IMR-90 (cell line): ENCODE results near the gene TMEM132A. TPM values are rescaled to one million over a fixed set of nuclear protein-coding genes. Genes with fewer than 3 reads are reported as not detected.
A peak's percentile ranks its signal among the peaks of the same experiment; 100 is the strongest.

Source experiments
- ATAC-seq: fragments of 200-7000 bp; cut with Tn5 transposase; 2 replicates; pipeline ENCODE4 v1.9.1; 2020; ENCODE audit warnings: low read depth, mild to moderate bottlenecking, moderate library complexity
- BruUV-seq: library from RNA; stranded (reverse); fragments of 400-500 nt; replicated peaks from 2 replicates; lab custom pipeline; 2021; lab: Mats Ljungman, UMichigan
- CTCF ChIA-PET: fragments of 300-600 bp; formaldehyde crosslinking; extraction: SDS; loops from one replicate; lab custom pipeline; 2021; ENCODE audit warnings: antibody characterized with exemption; lab: Yijun Ruan, JAX
- POLR2A ChIA-PET: fragments of 300-600 bp; sonication (Branson Sonifier 250); formaldehyde crosslinking; loops from one replicate; lab custom pipeline; 2022; ENCODE audit warnings: antibody characterized with exemption; ENCODE audit not compliant: unreplicated experiment; lab: Charles Lee
- DNase-seq: peaks from one replicate; pipeline ENCODE4 v3.0.0; 2013
- H2AFZ ChIP-seq: replicated peaks from 2 replicates; pipeline ENCODE3; 2013; ENCODE audit warnings: low read length, mild to moderate bottlenecking; ENCODE audit not compliant: poor library complexity
- H2AK5ac ChIP-seq: 2 replicates; pipeline ENCODE4 v1.6.1; 2013; ENCODE audit warnings: low read depth, low read length, inconsistent platforms
- H2AK9ac ChIP-seq: replicated peaks from 2 replicates; pipeline ENCODE3; 2013; ENCODE audit warnings: mild to moderate bottlenecking, low read depth, low read length, moderate library complexity; ENCODE audit not compliant: poor library complexity
- H2BK120ac ChIP-seq: 2 replicates; pipeline ENCODE4 v1.6.1; 2013; ENCODE audit warnings: low read depth, low read length, inconsistent platforms
- H2BK15ac ChIP-seq: 3 replicates; pipeline ENCODE4 v1.6.1; 2013; ENCODE audit warnings: low read depth, low read length, inconsistent platforms
- H2BK20ac ChIP-seq: 2 replicates; pipeline ENCODE4 v1.6.1; 2013; ENCODE audit warnings: low read depth, mild to moderate bottlenecking, inconsistent platforms, low read length, moderate library complexity
- H2BK5ac ChIP-seq: 2 replicates; pipeline ENCODE4 v1.6.1; 2013; ENCODE audit warnings: mild to moderate bottlenecking, low read depth, low read length, inconsistent platforms; ENCODE audit not compliant: poor library complexity, severe bottlenecking
- H3K14ac ChIP-seq: replicated peaks from 2 replicates; pipeline ENCODE4 v1.6.1; 2013; ENCODE audit warnings: low read depth, low read length, inconsistent platforms
- H3K18ac ChIP-seq: 2 replicates; pipeline ENCODE4 v1.6.1; 2013; ENCODE audit warnings: low read depth, low read length, control low read depth
- H3K23ac ChIP-seq: 2 replicates; pipeline ENCODE4 v1.6.1; 2013; ENCODE audit warnings: low read depth, low read length, inconsistent platforms
- H3K27ac ChIP-seq: 2 replicates; pipeline ENCODE4 v1.5.1; 2013; ENCODE audit warnings: mild to moderate bottlenecking, control low read depth, low read length; ENCODE audit not compliant: insufficient read depth
- H3K27me3 ChIP-seq: 2 replicates; pipeline ENCODE4 v1.6.1; 2013; ENCODE audit warnings: low read length; ENCODE audit not compliant: control insufficient read depth, insufficient read depth
- H3K36me3 ChIP-seq: 2 replicates; pipeline ENCODE4 v1.6.1; 2013; ENCODE audit warnings: low read length, mixed read lengths; ENCODE audit not compliant: control insufficient read depth, insufficient read depth
- H3K4ac ChIP-seq: 2 replicates; pipeline ENCODE4 v1.6.1; 2013; ENCODE audit warnings: low read depth, low read length, inconsistent platforms
- H3K4me1 ChIP-seq: 2 replicates; pipeline ENCODE4 v1.6.1; 2013; ENCODE audit warnings: low read length, mixed read lengths; ENCODE audit not compliant: control insufficient read depth, insufficient read depth
- H3K4me2 ChIP-seq: 2 replicates; pipeline ENCODE4 v1.6.1; 2013; ENCODE audit warnings: low read depth, mild to moderate bottlenecking, control low read depth, low read length, moderate library complexity
- H3K4me3 ChIP-seq: 2 replicates; pipeline ENCODE4 v1.5.1; 2013; ENCODE audit warnings: low read depth, mild to moderate bottlenecking, control low read depth, low read length, moderate library complexity; ENCODE audit not compliant: insufficient read depth
- H3K56ac ChIP-seq: 2 replicates; pipeline ENCODE4 v1.6.1; 2013; ENCODE audit warnings: low read length, inconsistent platforms; ENCODE audit not compliant: insufficient read depth; ENCODE audit errors: extremely low read depth
- H3K79me1 ChIP-seq, 2 experiments: 2 replicates each; pipeline ENCODE4 v1.6.1; 2013; ENCODE audit warnings: low read length in 2 of 2, inconsistent platforms in 1 of 2, low read depth in 1 of 2
- H3K9ac ChIP-seq: 2 replicates; pipeline ENCODE4 v1.6.1; 2013; ENCODE audit warnings: low read depth, low read length, control low read depth
- H3K9me1 ChIP-seq: 2 replicates; pipeline ENCODE4 v1.6.1; 2013; ENCODE audit warnings: low read length, inconsistent platforms; ENCODE audit not compliant: insufficient read depth
- H3K9me3 ChIP-seq: 2 replicates; pipeline ENCODE4 v1.6.1; 2013; ENCODE audit warnings: low read length; ENCODE audit not compliant: control insufficient read depth, insufficient read depth
- H4K20me1 ChIP-seq: 2 replicates; pipeline ENCODE4 v1.6.1; 2013; ENCODE audit warnings: low read length, inconsistent platforms; ENCODE audit not compliant: insufficient read depth
- H4K5ac ChIP-seq: 2 replicates; pipeline ENCODE4 v1.6.1; 2013; ENCODE audit warnings: mild to moderate bottlenecking, low read depth, low read length, control low read depth
- H4K8ac ChIP-seq, 2 experiments: 2 replicates each; pipeline ENCODE4 v1.6.1; 2013; ENCODE audit warnings: low read depth in 2 of 2, low read length in 2 of 2, control low read depth in 1 of 2, inconsistent platforms in 1 of 2
- H4K91ac ChIP-seq: 2 replicates; pipeline ENCODE4 v1.6.1; 2013; ENCODE audit warnings: low read depth, low read length, inconsistent platforms; ENCODE audit not compliant: insufficient read depth
- BHLHE40 ChIP-seq: fragments of 150-350 bp; IDR thresholded peaks from 2 replicates; pipeline ENCODE4 v1.6.1; 2016; ENCODE audit warnings: mild to moderate bottlenecking, low read depth, low read length
- CEBPB ChIP-seq: IDR thresholded peaks from 2 replicates; pipeline ENCODE4 v1.6.1; 2012; ENCODE audit warnings: low read depth, low read length, improper control_type of control experiment
- CHD1 ChIP-seq: IDR thresholded peaks from 2 replicates; pipeline ENCODE4 v1.6.1; 2012; ENCODE audit warnings: low read depth, low read length, improper control_type of control experiment
- CTCF ChIP-seq: conservative IDR thresholded peaks from 2 replicates; pipeline ENCODE4 v1.5.1; 2012; ENCODE audit warnings: mild to moderate bottlenecking, low read depth, low read length, improper control_type of control experiment
- ELK1 ChIP-seq: fragments of 150-350 bp; IDR thresholded peaks from 2 replicates; pipeline ENCODE4 v1.6.1; 2016; ENCODE audit warnings: low read depth, mild to moderate bottlenecking, low read length, moderate library complexity, borderline replicate concordance
- FOS ChIP-seq: fragments of 150-350 bp; IDR thresholded peaks from 2 replicates; pipeline ENCODE4 v1.6.1; 2016; ENCODE audit warnings: low read depth, low read length
- MAFK ChIP-seq: IDR thresholded peaks from 2 replicates; pipeline ENCODE4 v1.6.1; 2012; ENCODE audit warnings: low read depth, low read length, improper control_type of control experiment
- MXI1 ChIP-seq: IDR thresholded peaks from 2 replicates; pipeline ENCODE4 v1.6.1; 2012; ENCODE audit warnings: low read depth, mild to moderate bottlenecking, low read length, moderate library complexity, borderline replicate concordance
- NFE2L2 ChIP-seq: fragments of 150-350 bp; IDR thresholded peaks from 2 replicates; pipeline ENCODE4 v1.6.1; 2016; ENCODE audit warnings: low read depth, mild to moderate bottlenecking, low read length
- POLR2A ChIP-seq: IDR thresholded peaks from 2 replicates; pipeline ENCODE4 v1.6.1; 2012; ENCODE audit warnings: mild to moderate bottlenecking, low read depth, low read length
- RAD21 ChIP-seq: IDR thresholded peaks from 2 replicates; pipeline ENCODE4 v1.6.1; 2012; ENCODE audit warnings: low read length, improper control_type of control experiment
- RCOR1 ChIP-seq: IDR thresholded peaks from 2 replicates; pipeline ENCODE4 v1.6.1; 2012; ENCODE audit warnings: mild to moderate bottlenecking, low read length, improper control_type of control experiment; ENCODE audit not compliant: insufficient replicate concordance
- SMC3 ChIP-seq: fragments of 150-350 bp; IDR thresholded peaks from 2 replicates; pipeline ENCODE4 v1.6.1; 2016; ENCODE audit warnings: low read depth, mild to moderate bottlenecking, antibody characterized with exemption, low read length, moderate library complexity
- USF2 ChIP-seq: fragments of 150-350 bp; IDR thresholded peaks from 2 replicates; pipeline ENCODE4 v1.6.1; 2017; ENCODE audit warnings: mild to moderate bottlenecking, antibody characterized with exemption, low read length, low read depth
- WGBS, 2 experiments: methylation state at CpG; one replicate each; pipeline versions ENCODE4 v1.1.5 to v1.1.7; 2013; ENCODE audit warnings: missing lambda C conversion rate in 2 of 2; ENCODE audit not compliant: insufficient read length in 1 of 2; ENCODE audit errors: extremely low coverage in 2 of 2; 5-methylcytosine and 5-hydroxymethylcytosine counted together
- dilution Hi-C: fragments of 300-500 bp; cut with HindIII; formaldehyde crosslinking; loops from one replicate; pipeline ENCODE4 v1.14.3; 2018; ENCODE audit warnings: low sequenced_read_pairs; ENCODE audit not compliant: unreplicated experiment
- in situ Hi-C: fragments of 300-500 bp; cut with MboI; formaldehyde crosslinking; loops from 3 replicates; pipeline ENCODE4 v1.14.3; 2019; ENCODE audit warnings: low sequenced_read_pairs, inconsistent platforms, mixed read lengths
- intact Hi-C: fragments of 100-400 bp; cut with micrococcal nuclease; formaldehyde crosslinking; loops from 2 replicates; pipeline ENCODE4 v1.10.0; 2022
- polyA plus RNA-seq, 3 experiments: library from polyadenylated mRNA; depleted of rRNA; stranded (reverse); fragments of >200 nt; gene quantifications; 2 replicates each; pipeline ENCODE4 v1.2.3, GENCODE V29; 2012; ENCODE audit warnings: low replicate concordance in 1 of 3
- total RNA-seq: library from RNA; depleted of rRNA; stranded (reverse); fragments of >200 nt; gene quantifications from 2 replicates; pipeline ENCODE4 v1.2.3, GENCODE V29; 2012

Gene TMEM132A
- total and polyA plus RNA-seq, 2 of the 4 experiments (the other 2 are of a cell fraction), result 7.7 to 64.2 TPM

GRCh38 chr11:60973699-60974098, 49.4 kb downstream of the TMEM132A start:
- Histone ChIP-seq H2AK5ac (no peak overlapping the region), H3K18ac (no peak overlapping the region), H4K5ac (no peak overlapping the region), H3K14ac (no peak overlapping the region), H3K4ac (no peak overlapping the region), H2BK15ac (no peak overlapping the region), H3K9ac (no peak overlapping the region), H3K4me2 (no peak overlapping the region), H2BK5ac (no peak overlapping the region), H3K23ac (no peak overlapping the region), H4K20me1 (no peaks in the 10 kb centered on the region), H3K4me1 (no peaks in the 10 kb centered on the region; the same call in 1 of the 2 replicates), H3K4me3 (no peak overlapping the region), H4K8ac (no peak overlapping the region), H2BK120ac (no peak overlapping the region), H3K79me1 (no peaks in the 10 kb centered on the region), H2AK9ac (peak overlapping the region; percentile 29), H2AFZ (no peak overlapping the region), H4K91ac (no peak overlapping the region), H3K27me3 (peaks cover 42% of the 10 kb centered on the region), H3K9me3 (no peaks in the 10 kb centered on the region), H3K27ac (no peak overlapping the region), H3K56ac (no peak overlapping the region), H3K9me1 (no peaks in the 10 kb centered on the region; the same call in 1 of the 2 replicates), H3K36me3 (no peaks in the 10 kb centered on the region), H2BK20ac (no peak overlapping the region)
- BruUV-seq, result no TSS peak
- intact Hi-C loops, result no loop called here
- 87% methylated on average over 3 of the region's 6 CpGs; no CpG with 5 or more reads in 1 of the 2 experiments for WGBS, 2 experiments
- TF ChIP-seq CTCF (no peak), NFE2L2 (no peak), USF2 (no peak), BHLHE40 (no peak), MAFK (no peak), FOS (no peak), CEBPB (no peak), POLR2A (no peak), MXI1 (no peak), RCOR1 (no peak), ELK1 (no peak), SMC3 (no peak), RAD21 (no peak), CHD1 (no peak)
- ChIA-PET CTCF (no interaction called here), POLR2A (no interaction called here)
- in situ Hi-C loops, result no loop called here
- no peak for DNase-seq
- dilution Hi-C loops, result no loop called here
- no peak for ATAC-seq
